CD4-positive, CD25-positive, alpha-beta regulatory T cell (primary cell): ENCODE results near the gene NUP188. TPM values are rescaled to one million over a fixed set of nuclear protein-coding genes. Genes with fewer than 3 reads are reported as not detected.

Experiments used
- ATAC-seq, 2 donors: fragments of 150-1000 bp; cut with Tn5 transposase; one replicate each; pipeline ENCODE4 v1.10.0; 2021; ENCODE audit warnings: low read depth in 2 of 2, moderate number of reproducible peaks in 2 of 2, moderate library complexity in 1 of 2
- DNase-seq, 3 donors: peaks; one replicate each; pipeline versions ENCODE4 v3.0.0 to v3.0.0-alpha.2; 2012 to 2022; ENCODE audit warnings: mixed read lengths in 1 of 3
- H3K27ac ChIP-seq: one replicate; pipeline ENCODE4 v1.7.0; 2013; ENCODE audit warnings: mild to moderate bottlenecking, low read length; ENCODE audit not compliant: insufficient read depth, poor library complexity, severe bottlenecking
- H3K27me3 ChIP-seq: one replicate; pipeline ENCODE4 v1.7.0; 2013; ENCODE audit warnings: low read length; ENCODE audit not compliant: control insufficient read depth, insufficient read depth
- H3K36me3 ChIP-seq: one replicate; pipeline ENCODE4 v1.7.0; 2013; ENCODE audit warnings: mild to moderate bottlenecking, low read length, moderate library complexity; ENCODE audit not compliant: control insufficient read depth, insufficient read depth
- H3K4me1 ChIP-seq: 2 replicates; pipeline ENCODE4 v1.7.0; 2013; ENCODE audit warnings: mild to moderate bottlenecking, low read length; ENCODE audit not compliant: insufficient read depth, control insufficient read depth, poor library complexity, severe bottlenecking
- H3K4me3 ChIP-seq: one replicate; pipeline ENCODE4 v1.7.0; 2013; ENCODE audit warnings: low read depth, mild to moderate bottlenecking, low read length, moderate library complexity
- H3K9me3 ChIP-seq, 2 experiments: 1 replicate in 1 of 2; 2 replicates in 1 of 2; pipeline ENCODE4 v1.7.0; 2013; ENCODE audit warnings: low read length in 2 of 2, mild to moderate bottlenecking in 1 of 2, moderate library complexity in 1 of 2; ENCODE audit not compliant: control insufficient read depth in 2 of 2
- H3K27ac Mint-ChIP-seq, 3 donors: one replicate each; pipeline ENCODE4 v1.8.0; 2020 to 2022; ENCODE audit warnings: mild to moderate bottlenecking in 3 of 3, mixed read lengths in 3 of 3, moderate library complexity in 2 of 3
- H3K27me3 Mint-ChIP-seq: one replicate; pipeline ENCODE4 v1.8.0; 2022; ENCODE audit warnings: mild to moderate bottlenecking, mixed read lengths
- H3K36me3 Mint-ChIP-seq: one replicate; pipeline ENCODE4 v1.8.0; 2020; ENCODE audit warnings: mixed read lengths
- H3K4me1 Mint-ChIP-seq, 4 donors: one replicate each; pipeline ENCODE4 v1.8.0; 2020 to 2022; ENCODE audit warnings: mixed read lengths in 4 of 4, mild to moderate bottlenecking in 1 of 4
- H3K4me3 Mint-ChIP-seq, 4 donors: one replicate each; pipeline ENCODE4 v1.8.0; 2020 to 2022; ENCODE audit warnings: mild to moderate bottlenecking in 4 of 4, mixed read lengths in 4 of 4, moderate library complexity in 3 of 4
- H3K9me3 Mint-ChIP-seq, 7 donors: one replicate each; pipeline ENCODE4 v1.8.0; 2020 to 2022; ENCODE audit warnings: mixed read lengths in 7 of 7, mild to moderate bottlenecking in 3 of 7, moderate library complexity in 2 of 7
- polyA plus RNA-seq, 4 donors: library from polyadenylated mRNA; unstranded; fragments of 300-500 nt; fragmentation: Illumina TruSeq; gene quantifications; one replicate each; pipeline ENCODE4 v1.2.3, GENCODE V29; 2021
- total RNA-seq: library from RNA; stranded (reverse); gene quantifications from one replicate; pipeline ENCODE4 v1.2.3, GENCODE V29; 2022

NUP188 gene
- total RNA-seq, result 74.3 TPM
- polyA plus RNA-seq, result 10 to 100 TPM; 20.8 to 23.4 (median 21.8) TPM

GRCh38 chr9:128947527-128948301 is at the start of gene NUP188, which contains the start of gene DOLK:
TSS of gene NUP188 (plus strand) at chr9:128947699. CDS start at chr9:128947720, 21 bp downstream.
TSS of gene DOLK (minus strand) at chr9:128947603. CDS start at chr9:128947303, 300 bp downstream.
- peaks cover 0 to 49% (median 23%) of the 10 kb centered on the region in 4 donors for H3K4me1 Mint-ChIP-seq
- H3K9me3 ChIP-seq, result no peaks in the 10 kb centered on the region
- peak within 1 kb of the TSS; percentile 93 to 96 (median 95) for H3K27ac Mint-ChIP-seq
- peaks cover 11% of the 10 kb centered on the region for H3K36me3 Mint-ChIP-seq
- H3K4me3 Mint-ChIP-seq, result peak within 1 kb of the TSS; percentile 97 to 100 (median 99)
- ATAC-seq (peak; percentile 83 to 92), DNase-seq (peak; percentile 94 to 99 (median 98))
- H3K36me3 ChIP-seq, result peaks cover 9% of the 10 kb centered on the region
- H3K27me3 Mint-ChIP-seq, result no peaks in the 10 kb centered on the region
- peak within 1 kb of the TSS; percentile 91 for H3K27ac ChIP-seq
- H3K4me1 ChIP-seq, result peaks cover 24% of the 10 kb centered on the region
- H3K4me3 ChIP-seq, result peak within 1 kb of the TSS; percentile 88
- no peaks in the 10 kb centered on the region for H3K27me3 ChIP-seq
- H3K9me3 Mint-ChIP-seq, result no peaks in the 10 kb centered on the region

GRCh38 chr9:128898382-128898781 is 49.1 kb upstream of the NUP188 start:
- no peak for ATAC-seq
- Histone ChIP-seq H3K4me3 (peak overlapping the region; percentile 28), H3K27ac (peak overlapping the region; percentile 79), H3K36me3 (peaks cover 17% of the 10 kb centered on the region), H3K27me3 (no peaks in the 10 kb centered on the region), H3K4me1 (peaks cover 92% of the 10 kb centered on the region), H3K9me3 (no peaks in the 10 kb centered on the region)
- H3K27me3 Mint-ChIP-seq, result no peaks in the 10 kb centered on the region
- peak overlapping the region; percentile 95 to 98 (median 97) for H3K27ac Mint-ChIP-seq
- no peaks in the 10 kb centered on the region for H3K9me3 Mint-ChIP-seq
- peak overlapping the region; percentile 13 to 81 (median 62) for H3K4me3 Mint-ChIP-seq
- peaks cover 38% of the 10 kb centered on the region for H3K36me3 Mint-ChIP-seq
- peaks cover 27 to 95% (median 46%) of the 10 kb centered on the region in 4 donors for H3K4me1 Mint-ChIP-seq
- DNase-seq, result peak in 1 of 3 donors; percentile 58

- H3K27ac ChIP-seq, result peak overlapping the region; percentile 79
- DNase-seq (no peak), ATAC-seq (no peak)
- H3K36me3 ChIP-seq, result peaks cover 15% of the 10 kb centered on the region
- H3K4me1 Mint-ChIP-seq, result peaks cover 24 to 96% (median 45%) of the 10 kb centered on the region in 4 donors
- H3K4me1 ChIP-seq, result peaks cover 94% of the 10 kb centered on the region
- no peaks in the 10 kb centered on the region for H3K9me3 Mint-ChIP-seq
- no peaks in the 10 kb centered on the region for H3K27me3 Mint-ChIP-seq
- H3K27ac Mint-ChIP-seq, result peak overlapping the region; percentile 95 to 98 (median 97)
- H3K27me3 ChIP-seq, result no peaks in the 10 kb centered on the region
- peak overlapping the region; percentile 13 to 82 (median 80) for H3K4me3 Mint-ChIP-seq
- H3K9me3 ChIP-seq, result no peaks in the 10 kb centered on the region
- peak overlapping the region; percentile 67 for H3K4me3 ChIP-seq
- H3K36me3 Mint-ChIP-seq, result peaks cover 35% of the 10 kb centered on the region
Observed at GRCh38 chr9:128898845-128899565, 48.5 kb upstream of the NUP188 start.

GRCh38 chr9:128899566-128900322 is 47.8 kb upstream of the NUP188 start:
- Histone ChIP-seq H3K27me3 (no peaks in the 10 kb centered on the region), H3K4me1 (peaks cover 93% of the 10 kb centered on the region), H3K4me3 (peak overlapping the region; percentile 67), H3K9me3 (no peaks in the 10 kb centered on the region), H3K27ac (peak overlapping the region; percentile 79), H3K36me3 (peaks cover 15% of the 10 kb centered on the region)
- DNase-seq, result peak in 1 of 3 donors; percentile 70
- Mint-ChIP-seq H3K27ac (peak overlapping the region; percentile 95 to 98 (median 97)), H3K36me3 (peaks cover 34% of the 10 kb centered on the region), H3K4me3 (peak overlapping the region; percentile 11 to 82 (median 73)), H3K4me1 (peaks cover 24 to 95% (median 45%) of the 10 kb centered on the region in 4 donors), H3K9me3 (no peaks in the 10 kb centered on the region), H3K27me3 (no peaks in the 10 kb centered on the region)
- ATAC-seq, result no peak

GRCh38 chr9:128901379-128901778 is 46.1 kb upstream of the NUP188 start:
- Mint-ChIP-seq H3K9me3 (no peaks in the 10 kb centered on the region), H3K36me3 (peaks cover 18% of the 10 kb centered on the region)
- ATAC-seq, result no peak

GRCh38 chr9:128901822-128902221 is 45.7 kb upstream of the NUP188 start:
- peaks cover 15% of the 10 kb centered on the region for H3K36me3 Mint-ChIP-seq
- H3K4me1 ChIP-seq, result peaks cover 88% of the 10 kb centered on the region
- DNase-seq, result no peak
- H3K27ac Mint-ChIP-seq, result peak overlapping the region; percentile 95 to 99 (median 98)
- H3K4me3 Mint-ChIP-seq, result peak overlapping the region; percentile 83 to 99 (median 90)
- H3K4me1 Mint-ChIP-seq, result peaks cover 18 to 89% (median 44%) of the 10 kb centered on the region in 4 donors
- no peak for ATAC-seq
- H3K4me3 ChIP-seq, result peak overlapping the region; percentile 7
- H3K9me3 Mint-ChIP-seq, result no peaks in the 10 kb centered on the region
- H3K36me3 ChIP-seq, result peaks cover 8% of the 10 kb centered on the region
- no peaks in the 10 kb centered on the region for H3K27me3 ChIP-seq
- peak overlapping the region; percentile 91 for H3K27ac ChIP-seq
- H3K27me3 Mint-ChIP-seq, result no peaks in the 10 kb centered on the region
- no peaks in the 10 kb centered on the region for H3K9me3 ChIP-seq

More at GRCh38 chr9:128901379-128901778, 46.1 kb upstream of the NUP188 start:
- Mint-ChIP-seq H3K27ac (peak overlapping the region; percentile 95 to 98 (median 97)), H3K4me1 (peaks cover 19 to 89% (median 43%) of the 10 kb centered on the region in 4 donors), H3K27me3 (no peaks in the 10 kb centered on the region), H3K4me3 (peak overlapping the region in 3 of 4 donors; percentile 33 to 99 (median 43))
- Histone ChIP-seq H3K27me3 (no peaks in the 10 kb centered on the region), H3K4me1 (peaks cover 89% of the 10 kb centered on the region), H3K9me3 (no peaks in the 10 kb centered on the region), H3K4me3 (no peak overlapping the region), H3K27ac (peak overlapping the region; percentile 91), H3K36me3 (peaks cover 11% of the 10 kb centered on the region)
- DNase-seq, result no peak
